Measurements from ENCODE around the gene KCNQ1. TPM values are rescaled to one million over a fixed set of nuclear protein-coding genes. Genes with fewer than 3 reads are reported as not detected.

KCNQ1 gene
- total and polyA plus RNA-seq, 2 donors (not counting 1 experiment from before 2014, with no cell fraction given) = not detected

- H3K9me3 ChIP-seq (ENCODE audit: control insufficient read depth, insufficient read depth, low read depth, low read length) = no peaks in the 10 kb centered on the region
- H3K4me2 ChIP-seq (ENCODE audit: extremely low read depth, insufficient read depth, low read length) = no peak overlapping the region
These were observed 209.3 kb downstream of the KCNQ1 start for GRCh38 chr11:2653930-2654739.

GRCh38 chr11:2655016-2655719, 210.4 kb downstream of the KCNQ1 start:
- Histone ChIP-seq H3K27ac (ENCODE audit: insufficient read depth, low read length) (no peak overlapping the region), H3K4me2 (ENCODE audit: extremely low read depth, insufficient read depth, low read length) (no peak overlapping the region), H3K79me2 (ENCODE audit: control insufficient read depth, insufficient read depth, low read length) (no peaks in the 10 kb centered on the region), H3K36me3 (ENCODE audit: control insufficient read depth, insufficient read depth, low read length) (no peaks in the 10 kb centered on the region), H3K4me3 (replicated peaks in 1 of 4; ENCODE audit: control extremely low read depth in 1 of 4, insufficient read depth in 1 of 4, low read depth in 3 of 4, low read length in 4 of 4) (no peak overlapping the region), H4K20me1 (ENCODE audit: control insufficient read depth, extremely low read depth, insufficient read depth, low read length) (no peaks in the 10 kb centered on the region), H2AFZ (ENCODE audit: low read length) (no peak overlapping the region), H3K27me3 (ENCODE audit: control insufficient read depth, insufficient read depth, low read length) (no peaks in the 10 kb centered on the region), H3K9me3 (ENCODE audit: control insufficient read depth, insufficient read depth, low read depth, low read length) (no peaks in the 10 kb centered on the region), H3K9ac (ENCODE audit: insufficient read depth, low read length) (no peak overlapping the region), H3K4me1 (ENCODE audit: control insufficient read depth, extremely low read depth, insufficient read depth, low read length) (no peaks in the 10 kb centered on the region)
- TF ChIP-seq EZH2 (IDR thresholded peaks at IDR 0.05; ENCODE audit: low read length, missing control alignments) = no peak
- TF ChIP-seq CTCF (conservative IDR thresholded peaks at IDR 0.05 in 1 of 2, IDR thresholded peaks at IDR 0.05 in 1 of 2; ENCODE audit: low read depth in 1 of 2, low read length in 2 of 2) = no peak
- DNase-seq (ENCODE audit: low read depth in 2 of 2) = no peak

More at GRCh38 chr11:2653930-2654739, 209.3 kb downstream of the KCNQ1 start:
- Histone ChIP-seq H3K4me1 (ENCODE audit: control insufficient read depth, extremely low read depth, insufficient read depth, low read length) (no peaks in the 10 kb centered on the region), H2AFZ (ENCODE audit: low read length) (no peak overlapping the region), H3K79me2 (ENCODE audit: control insufficient read depth, insufficient read depth, low read length) (no peaks in the 10 kb centered on the region), H3K4me3 (replicated peaks in 1 of 4; ENCODE audit: control extremely low read depth in 1 of 4, insufficient read depth in 1 of 4, low read depth in 3 of 4, low read length in 4 of 4) (no peak overlapping the region), H3K27me3 (ENCODE audit: control insufficient read depth, insufficient read depth, low read length) (no peaks in the 10 kb centered on the region), H3K9ac (ENCODE audit: insufficient read depth, low read length) (no peak overlapping the region), H4K20me1 (ENCODE audit: control insufficient read depth, extremely low read depth, insufficient read depth, low read length) (no peaks in the 10 kb centered on the region), H3K36me3 (ENCODE audit: control insufficient read depth, insufficient read depth, low read length) (no peaks in the 10 kb centered on the region), H3K27ac (ENCODE audit: insufficient read depth, low read length) (no peak overlapping the region)
- no peak for DNase-seq (ENCODE audit: low read depth in 2 of 2)
- TF ChIP-seq EZH2 (IDR thresholded peaks at IDR 0.05; ENCODE audit: low read length, missing control alignments) = no peak
- TF ChIP-seq CTCF (conservative IDR thresholded peaks at IDR 0.05 in 1 of 2, IDR thresholded peaks at IDR 0.05 in 1 of 2; ENCODE audit: low read depth in 1 of 2, low read length in 2 of 2) = no peak

DNA sequence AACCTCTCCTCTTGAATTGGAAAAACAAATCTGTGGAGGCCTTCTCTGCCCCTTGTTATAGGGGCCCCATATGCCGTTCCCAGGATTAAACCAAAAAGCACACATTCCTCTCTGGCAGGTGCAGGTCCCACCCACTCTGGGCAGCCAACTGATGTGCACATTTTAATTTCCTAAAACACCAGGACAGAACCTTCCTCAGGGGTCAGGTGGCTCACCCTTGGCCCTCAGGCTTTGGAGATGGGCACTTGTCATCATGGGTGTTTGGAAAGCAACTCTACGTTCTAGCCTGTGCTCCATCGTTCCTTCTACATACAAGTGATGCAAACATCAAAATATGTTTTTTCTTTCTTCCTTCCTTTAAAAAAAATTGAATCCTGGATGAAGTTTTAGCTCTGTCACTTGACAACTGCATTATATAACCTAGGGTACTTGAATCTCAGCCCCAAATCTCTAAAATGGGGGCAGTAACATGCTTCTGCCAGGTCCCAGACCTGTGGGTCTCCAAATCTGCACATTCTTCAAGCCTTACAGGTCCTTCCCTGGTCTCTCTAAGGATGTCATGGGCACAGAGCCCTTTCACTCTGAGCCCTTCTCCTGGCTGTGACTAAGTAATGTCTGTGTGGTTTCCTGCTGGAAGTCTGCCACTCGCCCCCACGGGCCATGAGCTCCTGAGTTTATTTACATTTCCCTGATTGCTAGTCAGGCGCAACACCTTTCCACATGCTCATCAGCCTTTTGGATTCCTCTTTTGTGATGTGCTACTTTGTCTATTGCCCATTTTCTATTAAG, 211.2 kb downstream of the KCNQ1 start:
- H3K4me2 ChIP-seq (ENCODE audit: extremely low read depth, insufficient read depth, low read length) = no peak overlapping the region
- H4K20me1 ChIP-seq (ENCODE audit: control insufficient read depth, extremely low read depth, insufficient read depth, low read length) = no peaks in the 10 kb centered on the region
- DNase-seq (ENCODE audit: low read depth in 2 of 2) = peak; percentile 15 to 89
- no peaks in the 10 kb centered on the region for H3K9me3 ChIP-seq (ENCODE audit: control insufficient read depth, insufficient read depth, low read depth, low read length)
- no peaks in the 10 kb centered on the region for H3K4me1 ChIP-seq (ENCODE audit: control insufficient read depth, extremely low read depth, insufficient read depth, low read length)
- H3K36me3 ChIP-seq (ENCODE audit: control insufficient read depth, insufficient read depth, low read length) = no peaks in the 10 kb centered on the region
- no peak overlapping the region for H3K27ac ChIP-seq (ENCODE audit: insufficient read depth, low read length)
- TF ChIP-seq CTCF (conservative IDR thresholded peaks at IDR 0.05 in 1 of 2, IDR thresholded peaks at IDR 0.05 in 1 of 2; ENCODE audit: low read depth in 1 of 2, low read length in 2 of 2) = no peak
- TF ChIP-seq EZH2 (IDR thresholded peaks at IDR 0.05; ENCODE audit: low read length, missing control alignments) = no peak
- H3K4me3 ChIP-seq (replicated peaks in 1 of 4; ENCODE audit: control extremely low read depth in 1 of 4, insufficient read depth in 1 of 4, low read depth in 3 of 4, low read length in 4 of 4) = no peak overlapping the region
- H3K27me3 ChIP-seq (ENCODE audit: control insufficient read depth, insufficient read depth, low read length) = no peaks in the 10 kb centered on the region
- H3K9ac ChIP-seq (ENCODE audit: insufficient read depth, low read length) = no peak overlapping the region
- no peak overlapping the region for H2AFZ ChIP-seq (ENCODE audit: low read length)
- no peaks in the 10 kb centered on the region for H3K79me2 ChIP-seq (ENCODE audit: control insufficient read depth, insufficient read depth, low read length)

Data from fibroblast of lung (primary cell).